ENCODE measurements around the gene CENPO. TPM values are rescaled to one million over a fixed set of nuclear protein-coding genes. Genes with fewer than 3 reads are reported as not detected.

The CENPO gene
- total RNA-seq, 1 donor = 8.0 TPM

DNA sequence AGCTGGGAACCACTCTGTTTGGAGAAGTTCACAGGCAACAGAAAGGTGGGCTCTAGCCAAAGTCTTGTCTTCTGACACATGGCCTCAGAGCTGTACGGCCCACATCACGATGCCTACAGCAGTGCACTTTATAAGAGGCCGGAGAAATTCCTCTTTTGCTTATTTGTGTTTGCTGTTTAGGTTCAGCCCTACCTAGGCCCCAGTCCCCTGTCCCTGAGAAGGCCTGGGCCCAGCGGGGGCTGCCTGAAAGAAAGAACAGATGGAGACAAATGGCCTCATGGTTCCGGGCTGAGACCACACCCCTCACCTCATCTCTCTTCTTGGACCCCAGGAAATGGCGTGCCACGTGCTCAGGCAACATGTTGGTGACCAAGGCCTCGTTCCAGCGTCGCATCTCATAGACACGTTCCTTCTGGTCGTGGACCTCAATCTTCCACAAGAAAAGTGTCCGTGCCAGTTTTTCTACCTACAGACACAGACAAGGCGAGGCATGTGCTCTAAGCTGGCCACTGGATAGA is 30.9 kb downstream of the CENPO start:
- Histone ChIP-seq H3K36me3 (ENCODE audit: insufficient read depth, low read length) (peaks cover 33% of the 10 kb centered on the region), H3K9me3 (ENCODE audit: low read depth, low read length) (no peaks in the 10 kb centered on the region), H3K79me2 (ENCODE audit: insufficient read depth, low read length) (no peaks in the 10 kb centered on the region), H3K27me3 (ENCODE audit: insufficient read depth, low read length) (no peaks in the 10 kb centered on the region), H4K20me1 (ENCODE audit: insufficient read depth, low read length) (no peaks in the 10 kb centered on the region), H3K4me3 (ENCODE audit: insufficient read depth, low read length) (no peak overlapping the region), H3K27ac (ENCODE audit: low read depth, low read length) (no peak overlapping the region), H2AFZ (ENCODE audit: low read length) (no peak overlapping the region), H3K4me2 (ENCODE audit: insufficient read depth, low read length) (no peak overlapping the region), H3K4me1 (ENCODE audit: insufficient read depth, low read length) (peaks cover 2% of the 10 kb centered on the region)
- DNase-seq (ENCODE audit: insufficient read length, low spot score, missing footprints) = peak; percentile 25
- TF ChIP-seq, protein P1, sequence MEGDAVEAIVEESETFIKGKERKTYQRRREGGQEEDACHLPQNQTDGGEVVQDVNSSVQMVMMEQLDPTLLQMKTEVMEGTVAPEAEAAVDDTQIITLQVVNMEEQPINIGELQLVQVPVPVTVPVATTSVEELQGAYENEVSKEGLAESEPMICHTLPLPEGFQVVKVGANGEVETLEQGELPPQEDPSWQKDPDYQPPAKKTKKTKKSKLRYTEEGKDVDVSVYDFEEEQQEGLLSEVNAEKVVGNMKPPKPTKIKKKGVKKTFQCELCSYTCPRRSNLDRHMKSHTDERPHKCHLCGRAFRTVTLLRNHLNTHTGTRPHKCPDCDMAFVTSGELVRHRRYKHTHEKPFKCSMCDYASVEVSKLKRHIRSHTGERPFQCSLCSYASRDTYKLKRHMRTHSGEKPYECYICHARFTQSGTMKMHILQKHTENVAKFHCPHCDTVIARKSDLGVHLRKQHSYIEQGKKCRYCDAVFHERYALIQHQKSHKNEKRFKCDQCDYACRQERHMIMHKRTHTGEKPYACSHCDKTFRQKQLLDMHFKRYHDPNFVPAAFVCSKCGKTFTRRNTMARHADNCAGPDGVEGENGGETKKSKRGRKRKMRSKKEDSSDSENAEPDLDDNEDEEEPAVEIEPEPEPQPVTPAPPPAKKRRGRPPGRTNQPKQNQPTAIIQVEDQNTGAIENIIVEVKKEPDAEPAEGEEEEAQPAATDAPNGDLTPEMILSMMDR (IDR thresholded peaks at IDR 0.05; ENCODE audit: extremely low read depth, low read depth, low read length) = no peak

DNA sequence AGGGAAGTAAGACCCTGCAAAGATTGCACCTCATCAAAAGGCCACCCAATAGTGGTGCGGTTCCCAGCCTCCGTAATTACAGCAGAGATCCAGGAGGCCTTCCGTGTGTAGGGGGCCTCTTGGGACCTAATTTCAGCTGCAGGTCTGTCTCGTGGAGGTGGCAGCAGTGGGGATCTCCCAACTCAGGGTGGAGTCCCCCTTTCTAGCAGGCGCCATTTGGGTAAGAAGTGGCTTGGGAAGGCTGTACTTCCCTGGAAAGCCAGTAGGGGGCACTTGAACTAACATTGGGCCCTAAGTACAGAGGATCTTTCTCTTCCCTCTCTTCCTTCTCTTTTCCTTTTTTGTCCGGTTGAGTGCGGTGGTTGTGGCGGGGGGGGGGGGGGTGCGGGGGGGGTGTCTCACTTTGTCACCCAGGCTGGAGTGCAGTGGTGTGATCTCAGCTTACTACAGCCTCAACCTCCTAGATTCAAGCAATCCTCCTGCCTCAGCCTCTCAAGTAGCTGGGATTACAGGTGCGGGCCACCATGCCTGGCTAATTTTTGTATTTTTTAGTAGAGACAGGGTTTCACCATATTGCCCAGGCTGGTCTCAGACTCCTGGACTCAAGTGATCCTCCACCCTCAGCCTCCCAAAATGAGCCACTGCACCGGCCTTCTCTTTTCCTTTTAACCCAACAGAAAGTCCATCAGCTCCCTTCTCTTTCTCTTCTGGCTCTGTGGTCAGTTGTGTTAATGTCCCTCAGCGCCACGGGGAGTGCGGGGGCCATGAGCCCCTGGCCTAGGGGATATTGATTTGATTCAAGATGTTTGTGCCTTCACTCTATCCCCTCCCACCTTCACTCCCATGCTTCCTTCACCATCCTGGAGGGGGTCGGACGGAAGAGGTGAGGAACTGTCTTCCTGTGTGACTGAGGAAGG is 32.0 kb downstream of the CENPO start:
- Histone ChIP-seq H3K4me1 (ENCODE audit: insufficient read depth, low read length) (no peaks in the 10 kb centered on the region), H3K4me3 (ENCODE audit: insufficient read depth, low read length) (no peak overlapping the region), H3K36me3 (ENCODE audit: insufficient read depth, low read length) (peaks cover 22% of the 10 kb centered on the region), H3K79me2 (ENCODE audit: insufficient read depth, low read length) (no peaks in the 10 kb centered on the region), H3K4me2 (ENCODE audit: insufficient read depth, low read length) (no peak overlapping the region), H4K20me1 (ENCODE audit: insufficient read depth, low read length) (no peaks in the 10 kb centered on the region), H2AFZ (ENCODE audit: low read length) (no peak overlapping the region), H3K27ac (ENCODE audit: low read depth, low read length) (no peak overlapping the region), H3K27me3 (ENCODE audit: insufficient read depth, low read length) (no peaks in the 10 kb centered on the region), H3K9me3 (ENCODE audit: low read depth, low read length) (no peaks in the 10 kb centered on the region)
- TF ChIP-seq, protein P1 (IDR thresholded peaks at IDR 0.05; ENCODE audit: extremely low read depth, low read depth, low read length) = peak; percentile 46
- peak; percentile 79 for DNase-seq (ENCODE audit: insufficient read length, low spot score, missing footprints)

DNA sequence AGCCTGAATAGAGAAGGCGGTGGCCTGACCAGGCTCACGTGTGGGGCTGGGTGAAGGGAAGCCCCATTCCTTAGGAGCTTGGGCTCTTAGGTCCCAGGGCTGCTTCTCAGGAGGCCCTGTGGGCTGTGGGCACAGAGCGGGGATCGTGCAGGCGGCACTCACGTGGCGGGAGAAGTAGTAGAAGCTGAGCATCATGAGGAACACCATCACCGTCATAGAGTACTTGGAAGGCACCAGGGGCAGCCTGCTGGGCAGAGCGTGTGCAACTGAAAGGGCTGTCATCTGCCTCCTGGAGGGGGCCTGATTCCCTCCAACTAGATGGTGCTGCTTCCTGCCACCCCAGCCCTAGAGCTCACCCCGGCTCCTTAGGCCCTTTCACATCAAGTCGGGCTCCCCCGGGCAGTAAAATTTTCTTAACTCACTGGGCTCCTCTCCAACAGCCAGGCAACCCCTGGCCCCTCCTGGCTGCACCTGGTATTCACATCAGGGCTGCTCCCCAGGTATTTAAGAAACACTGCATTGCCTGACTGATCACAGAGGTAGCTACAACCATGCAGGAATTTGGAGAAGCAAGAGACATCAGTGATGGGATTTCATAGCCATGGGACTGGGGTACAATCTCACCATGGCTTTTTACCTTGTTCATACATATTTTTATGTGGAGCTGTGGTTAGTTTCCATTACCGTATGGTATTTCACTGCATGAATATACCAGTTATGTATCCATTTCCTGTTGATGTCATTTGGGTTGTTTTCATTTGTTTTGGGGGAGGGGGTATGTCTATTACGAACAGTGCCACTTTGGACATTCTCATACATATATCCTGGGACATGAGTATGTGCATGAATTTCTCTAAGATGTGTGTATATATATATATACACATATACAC is 32.9 kb downstream of the CENPO start:
- no peak overlapping the region for H3K27ac ChIP-seq (ENCODE audit: low read depth, low read length)
- H3K36me3 ChIP-seq (ENCODE audit: insufficient read depth, low read length) = peaks cover 13% of the 10 kb centered on the region
- no peak overlapping the region for H2AFZ ChIP-seq (ENCODE audit: low read length)
- H3K4me2 ChIP-seq (ENCODE audit: insufficient read depth, low read length) = no peak overlapping the region
- peak; percentile 88 for DNase-seq (ENCODE audit: insufficient read length, low spot score, missing footprints)
- H3K4me1 ChIP-seq (ENCODE audit: insufficient read depth, low read length) = no peaks in the 10 kb centered on the region
- no peaks in the 10 kb centered on the region for H3K79me2 ChIP-seq (ENCODE audit: insufficient read depth, low read length)
- H3K9me3 ChIP-seq (ENCODE audit: low read depth, low read length) = no peaks in the 10 kb centered on the region
- no peaks in the 10 kb centered on the region for H4K20me1 ChIP-seq (ENCODE audit: insufficient read depth, low read length)
- H3K27me3 ChIP-seq (ENCODE audit: insufficient read depth, low read length) = no peaks in the 10 kb centered on the region
- no peak overlapping the region for H3K4me3 ChIP-seq (ENCODE audit: insufficient read depth, low read length)
- TF ChIP-seq, protein P1 (IDR thresholded peaks at IDR 0.05; ENCODE audit: extremely low read depth, low read depth, low read length) = no peak
